HG02588 (cell line): ENCODE measurements around the gene SPATA9.

Source experiments
- ATAC-seq: cut with Tn5 transposase; IDR thresholded peaks from one replicate; pipeline ENCODE4 v1.9.1; 2021; ENCODE audit warnings: mild to moderate bottlenecking, moderate library complexity; ENCODE audit not compliant: unreplicated experiment

SPATA9 gene

DNA sequence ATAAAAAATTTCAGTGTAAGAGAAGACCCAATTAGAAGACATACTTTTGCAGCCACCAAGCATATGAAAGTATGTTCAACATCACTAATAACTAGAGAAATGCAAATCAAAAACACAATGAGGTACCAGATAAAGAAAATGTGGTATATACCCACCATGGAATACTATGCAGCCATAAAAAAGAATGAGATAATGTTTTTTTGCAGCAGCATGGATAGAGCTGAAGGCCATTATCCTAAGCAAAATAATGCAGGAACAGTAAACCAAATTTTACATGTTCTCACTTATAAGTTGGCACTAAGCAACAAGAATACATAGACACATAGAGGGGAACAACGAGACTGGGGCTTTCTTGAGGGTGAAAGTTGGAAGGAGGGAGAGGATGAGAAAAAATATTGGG lies 6.9 kb upstream of the SPATA9 start:
- ATAC-seq: no peak

DNA sequence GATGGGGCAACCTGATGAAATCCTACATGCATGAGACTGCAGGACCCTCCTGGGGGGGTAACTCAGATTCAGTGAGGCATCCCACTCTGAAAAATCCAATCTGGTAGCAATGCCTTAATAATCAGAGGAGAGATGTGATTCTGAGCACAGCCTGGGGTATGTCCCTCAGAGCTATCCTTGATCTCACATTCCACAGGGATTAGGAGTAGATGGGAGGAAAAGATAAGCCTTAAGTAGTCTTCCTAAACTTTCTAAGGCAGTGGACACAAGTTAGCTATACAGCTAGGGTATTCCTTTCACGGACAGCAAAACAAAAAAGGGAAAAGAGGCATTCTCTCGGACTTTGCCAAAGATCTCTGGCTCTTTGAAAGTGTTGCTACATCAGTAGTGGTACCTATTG lies 3.9 kb upstream of the SPATA9 start:
- no peak for ATAC-seq

DNA sequence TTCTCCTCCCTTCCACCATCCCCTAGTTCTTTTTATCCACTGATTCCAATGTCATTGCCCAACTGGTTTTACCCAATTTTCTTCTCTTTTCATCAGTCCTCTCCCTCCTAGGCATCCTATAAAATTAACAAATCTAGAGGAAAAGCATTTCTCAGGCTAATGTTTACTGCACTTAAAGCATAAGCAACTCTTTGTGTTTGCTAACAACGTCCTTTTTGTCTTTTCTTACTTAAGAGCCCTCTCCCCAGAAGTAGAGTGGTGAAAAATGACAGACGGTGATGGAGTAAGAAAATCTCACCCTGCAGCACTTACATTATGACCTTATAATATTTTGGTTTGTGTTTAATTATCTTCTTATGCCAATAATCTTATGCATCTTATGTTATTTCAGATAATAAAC lies 1.6 kb upstream of the SPATA9 start:
- no peak for ATAC-seq

DNA sequence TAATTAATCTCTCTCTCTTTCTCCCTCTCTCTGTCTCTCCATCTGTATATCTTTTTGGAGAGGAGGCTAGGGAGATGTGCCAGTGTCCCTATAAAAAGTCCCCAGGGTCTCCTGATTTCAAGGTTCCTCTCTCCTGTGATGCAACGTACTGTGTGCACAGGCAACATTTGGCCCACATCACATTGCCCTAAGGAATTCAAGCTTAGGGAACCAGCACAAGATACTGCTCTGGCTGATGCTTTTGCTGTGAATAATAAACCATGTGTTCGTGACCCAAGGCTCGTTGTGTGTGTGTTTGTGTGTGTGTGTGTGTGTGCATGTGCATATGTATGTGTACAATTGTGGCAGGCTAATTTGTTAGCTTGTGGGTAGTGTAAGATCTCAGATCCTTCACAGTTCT lies 9.7 kb downstream of the SPATA9 start:
- ATAC-seq: no peak

DNA sequence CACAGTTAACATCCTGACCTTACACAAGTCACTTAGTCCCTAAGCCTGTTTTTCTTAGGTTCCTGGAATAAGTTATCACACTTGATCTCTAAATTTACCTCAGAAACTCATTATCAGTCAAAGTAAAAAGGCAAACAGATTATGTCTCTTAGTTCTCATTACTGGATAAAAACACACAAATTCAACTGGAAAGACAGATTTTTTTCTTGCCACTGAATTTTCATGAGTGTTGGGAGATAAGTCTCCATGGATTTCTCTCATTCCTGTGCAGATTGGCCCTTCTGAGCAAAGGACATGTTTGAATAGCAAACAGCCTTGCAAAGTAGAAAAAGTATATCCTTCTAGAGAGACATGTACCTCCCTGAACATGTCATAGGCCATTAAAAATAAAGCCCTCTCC lies 10.2 kb downstream of the SPATA9 start:
- no peak for ATAC-seq

DNA sequence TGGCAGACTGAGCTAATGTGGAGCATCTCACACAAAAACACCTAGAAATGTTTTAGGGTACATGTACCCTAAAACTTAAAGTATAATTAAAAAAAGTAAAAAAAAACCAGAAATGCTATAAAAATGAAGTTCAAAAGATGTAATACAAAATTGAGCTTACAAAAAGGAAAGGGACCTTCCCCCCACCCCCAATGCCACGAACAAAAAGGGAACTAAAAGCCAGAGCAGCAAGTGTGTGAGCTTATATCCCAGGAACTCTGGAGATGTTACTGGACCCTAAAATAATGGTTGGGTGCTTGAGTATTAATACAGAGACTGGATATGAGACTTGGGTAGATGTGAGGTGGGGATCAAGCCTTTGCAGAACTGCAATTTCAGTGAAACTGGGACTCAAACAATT lies 11.0 kb downstream of the SPATA9 start:
- ATAC-seq: no peak

DNA sequence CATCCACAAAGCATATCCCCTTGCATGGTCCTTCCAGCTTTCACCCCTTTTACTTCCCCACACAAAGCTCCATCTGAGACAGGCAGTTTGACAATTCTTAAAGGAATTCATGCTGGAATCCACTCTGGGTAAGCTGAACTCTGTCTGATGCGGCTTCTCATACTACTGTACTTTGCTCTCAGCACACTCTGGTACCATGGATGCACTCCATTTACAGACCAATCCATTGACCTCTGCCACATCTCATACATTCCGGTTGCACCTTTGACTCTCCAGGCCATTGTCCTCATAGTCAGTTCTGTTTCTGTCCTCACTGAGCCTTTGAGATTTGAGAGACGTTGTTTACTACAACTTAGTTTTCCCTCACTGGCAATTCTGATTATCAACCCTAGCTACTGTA lies 12.2 kb downstream of the SPATA9 start:
- no peak for ATAC-seq

DNA sequence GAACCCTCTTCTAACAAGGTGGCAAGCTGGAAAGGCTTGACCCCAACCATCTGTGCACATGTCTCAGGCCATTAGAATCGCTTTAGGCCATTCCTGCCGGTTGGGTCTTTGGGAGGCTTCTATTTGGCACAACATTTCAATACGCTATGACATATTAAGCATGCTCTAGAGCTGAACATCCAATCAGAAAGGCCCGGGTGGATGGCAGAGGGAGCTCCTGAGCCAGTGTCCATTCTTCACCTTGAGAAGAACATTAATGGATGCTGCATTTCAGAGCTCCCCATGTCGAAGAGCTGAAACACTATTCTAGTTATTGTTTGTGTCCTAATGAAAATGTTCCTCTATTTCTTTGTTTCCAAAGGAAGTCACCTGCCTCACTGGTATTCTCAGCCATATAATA lies 12.8 kb downstream of the SPATA9 start:
- ATAC-seq: no peak

DNA sequence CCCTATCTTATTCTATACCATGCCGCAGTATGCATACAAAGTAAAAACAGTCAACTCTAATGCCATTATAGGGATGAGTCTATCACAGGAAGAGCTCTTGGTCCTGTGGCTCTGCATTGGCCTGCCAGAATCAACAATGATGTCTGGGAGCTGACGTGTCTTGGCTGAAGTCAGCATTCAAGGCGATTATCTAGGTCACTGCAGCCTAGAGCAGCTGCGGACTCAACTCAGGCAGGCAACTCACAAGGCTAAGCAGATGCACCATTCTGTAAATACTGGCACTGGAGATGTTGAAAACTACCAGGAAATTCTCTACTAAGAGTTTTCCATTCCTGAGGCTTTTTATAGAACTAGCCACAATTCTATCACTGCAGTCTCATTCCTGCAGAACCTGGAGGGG lies 13.3 kb downstream of the SPATA9 start:
- ATAC-seq: no peak

DNA sequence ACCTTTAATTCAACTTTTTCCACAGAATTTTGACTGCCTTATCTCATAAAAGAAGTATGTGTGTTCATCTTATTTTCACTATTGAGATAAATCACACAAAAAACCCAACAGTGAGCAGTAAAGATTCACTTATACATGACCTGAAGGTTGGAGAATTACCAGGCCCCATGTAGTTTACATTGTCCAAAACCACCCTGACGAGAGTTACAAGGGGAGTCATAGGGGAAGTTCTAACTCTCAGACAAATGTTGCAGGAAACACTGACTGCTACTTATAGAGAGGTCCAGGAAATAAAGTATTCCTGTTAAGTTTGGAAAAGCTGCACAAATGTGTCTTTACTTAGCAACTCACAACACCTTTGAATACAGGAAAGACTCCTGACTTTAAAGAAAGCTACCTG lies 14.1 kb downstream of the SPATA9 start:
- ATAC-seq: no peak

DNA sequence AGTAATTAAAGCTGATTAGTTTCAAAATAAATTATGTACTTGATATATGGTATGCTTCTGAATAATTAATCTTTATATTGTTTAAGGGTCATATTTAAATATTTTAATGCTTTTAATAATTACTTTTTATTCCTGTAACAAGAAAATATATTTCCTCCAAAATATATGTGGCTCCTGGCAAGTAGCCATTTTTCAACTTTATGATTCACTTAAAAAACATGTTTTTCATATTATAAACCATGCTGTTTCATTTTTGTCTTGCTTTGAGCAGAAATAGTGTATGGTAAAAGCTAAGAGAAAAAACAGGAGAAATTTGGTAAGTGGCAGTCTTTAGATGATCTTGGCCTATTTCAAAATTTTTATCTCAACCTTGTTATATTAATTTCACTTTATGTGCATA lies 14.6 kb downstream of the SPATA9 start:
- no peak for ATAC-seq

DNA sequence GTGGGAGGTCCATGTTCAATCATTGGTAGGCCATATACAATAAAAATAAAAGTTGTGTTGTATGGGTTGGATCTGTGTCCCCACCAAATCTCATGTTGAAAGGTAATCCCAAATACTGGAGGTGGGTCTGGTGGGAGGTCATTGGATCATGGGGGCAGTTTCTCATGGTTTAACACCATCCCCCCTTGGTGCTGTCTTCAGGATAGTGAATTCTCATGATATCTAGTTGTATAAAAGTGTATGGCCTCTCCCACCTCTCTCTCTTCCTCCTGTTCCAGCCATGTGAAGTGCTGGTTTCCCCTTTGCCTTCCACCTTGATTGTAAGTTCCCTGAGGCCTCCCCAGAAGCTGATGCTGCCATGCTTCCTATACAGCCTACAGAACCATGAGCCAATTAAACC lies 15.1 kb downstream of the SPATA9 start:
- ATAC-seq: no peak

DNA sequence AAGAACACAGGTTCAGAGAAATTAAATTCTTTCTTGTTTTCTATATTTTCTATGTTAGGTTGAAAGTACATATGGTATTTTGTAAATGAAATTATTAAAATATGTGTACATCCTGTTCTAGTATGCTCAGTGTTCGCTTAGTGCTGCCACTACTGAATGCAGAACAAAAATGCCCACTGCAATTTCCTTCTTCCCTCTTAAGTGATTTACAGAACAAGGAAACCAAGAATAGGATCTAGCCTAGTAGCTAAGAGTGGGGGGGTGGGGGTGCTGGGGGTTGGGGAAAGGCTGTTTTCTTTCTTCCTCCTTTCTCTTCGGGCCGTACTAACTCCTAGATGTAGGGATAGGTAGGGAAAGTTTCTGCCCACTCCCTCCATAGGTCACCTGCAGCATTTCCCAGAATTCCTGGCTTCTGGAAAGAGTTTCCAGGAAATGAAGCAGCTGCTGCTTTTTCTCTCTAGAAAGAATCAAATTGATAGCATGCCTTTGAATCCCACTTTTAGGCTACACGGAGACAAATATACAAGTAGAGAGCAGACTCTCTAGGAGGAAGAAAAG lies 15.7 kb downstream of the SPATA9 start:
- ATAC-seq: no peak

DNA sequence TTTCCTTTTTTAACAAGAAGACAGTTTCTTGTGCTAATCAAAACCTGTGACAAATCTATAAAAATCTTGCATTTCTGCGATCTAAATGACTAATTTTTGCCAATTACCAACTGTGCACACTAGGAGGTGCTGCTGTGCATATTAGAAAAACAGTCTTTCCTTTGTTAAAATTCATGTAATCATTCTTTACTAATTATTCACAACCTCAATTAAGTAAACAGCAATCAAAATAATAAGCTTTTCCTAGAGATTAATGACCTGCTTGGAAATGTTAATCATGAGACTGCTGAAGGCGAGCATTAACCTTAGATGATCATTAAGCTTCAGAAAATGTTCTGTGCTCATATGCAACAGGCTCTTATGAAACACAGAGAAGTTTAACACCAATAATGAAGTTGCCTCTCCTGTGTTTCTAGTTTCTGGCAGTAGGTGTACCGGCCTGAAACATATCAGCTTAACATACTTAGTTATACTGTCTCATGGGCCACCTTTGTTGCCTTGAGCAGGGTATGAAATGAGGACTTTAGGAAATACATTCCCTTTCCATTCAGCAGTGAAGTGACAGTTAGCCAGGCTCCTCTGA lies 18.5 kb downstream of the SPATA9 start:
- ATAC-seq: no peak

DNA sequence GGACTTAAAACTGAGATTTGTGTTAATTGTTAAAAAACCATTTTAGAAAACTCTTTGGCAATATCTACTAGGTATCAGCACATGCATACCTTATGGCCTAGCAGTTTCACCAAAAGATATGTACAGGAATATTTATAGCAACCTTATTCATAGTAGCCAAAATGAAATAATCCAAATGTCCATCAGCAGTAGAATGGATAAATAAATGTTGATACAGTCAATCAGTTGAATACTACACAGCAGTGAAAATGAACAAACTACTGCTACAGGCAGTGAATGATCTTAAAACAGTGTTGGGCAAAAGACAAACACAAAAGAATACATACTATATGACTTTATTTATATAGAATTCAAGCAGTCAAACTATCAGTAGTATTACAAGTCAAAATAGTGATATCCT lies 19.8 kb downstream of the SPATA9 start:
- ATAC-seq: no peak

DNA sequence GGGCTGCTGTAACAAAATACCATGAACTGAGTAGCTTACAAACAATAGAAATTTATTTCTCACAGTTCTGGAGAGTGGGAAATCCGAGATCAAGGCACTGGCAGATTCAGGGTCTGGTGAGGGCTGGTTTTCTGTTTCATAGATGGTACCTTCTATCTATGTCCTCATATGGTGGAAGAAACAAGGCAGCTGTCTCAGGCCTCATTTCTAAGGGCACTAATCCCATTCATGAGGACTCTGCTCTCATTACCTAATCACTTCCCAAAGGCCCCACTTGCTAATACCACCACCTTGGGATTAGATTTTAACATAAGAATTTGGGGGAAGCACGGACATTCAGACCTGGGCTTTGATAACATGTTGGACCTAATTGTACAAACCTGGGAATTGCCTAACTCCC lies 22.7 kb downstream of the SPATA9 start:
- ATAC-seq: no peak

DNA sequence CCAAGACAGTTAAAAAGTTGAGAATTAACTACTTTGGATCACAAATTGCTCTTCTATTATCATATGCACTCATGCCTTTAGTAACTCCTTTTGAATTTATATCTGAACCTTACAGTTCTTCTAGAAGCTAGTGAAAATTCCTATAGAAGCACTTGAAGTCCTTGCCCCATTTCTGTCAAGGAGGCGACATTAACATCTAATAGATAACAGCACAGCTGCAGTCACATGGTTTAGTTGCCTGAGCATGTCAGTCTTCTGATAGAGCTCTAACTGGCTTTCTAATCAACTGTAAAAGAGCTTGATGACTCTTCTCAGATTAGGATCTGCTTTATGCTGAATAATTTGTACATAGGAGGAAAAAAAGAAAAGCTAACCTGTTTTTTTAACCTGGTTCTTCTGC lies 27.2 kb downstream of the SPATA9 start:
- ATAC-seq: no peak

DNA sequence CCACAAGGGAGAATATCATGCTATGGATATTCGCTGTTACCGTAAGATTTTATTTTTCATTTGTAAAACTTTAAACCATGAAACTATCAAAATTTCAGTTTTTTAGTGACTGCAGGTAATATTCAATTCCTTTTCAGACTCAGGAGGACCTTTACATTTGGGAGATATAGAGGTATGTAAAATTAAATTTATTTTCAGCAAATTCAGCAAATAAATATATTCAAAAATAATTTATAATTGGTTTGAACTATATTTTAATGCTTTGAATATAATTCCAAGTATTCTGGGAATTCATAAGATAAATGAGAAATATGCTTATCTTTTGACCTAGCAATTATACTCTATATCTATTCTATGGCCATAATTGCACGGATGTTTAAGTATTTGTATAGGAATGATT lies 28.6 kb downstream of the SPATA9 start:
- no peak for ATAC-seq

DNA sequence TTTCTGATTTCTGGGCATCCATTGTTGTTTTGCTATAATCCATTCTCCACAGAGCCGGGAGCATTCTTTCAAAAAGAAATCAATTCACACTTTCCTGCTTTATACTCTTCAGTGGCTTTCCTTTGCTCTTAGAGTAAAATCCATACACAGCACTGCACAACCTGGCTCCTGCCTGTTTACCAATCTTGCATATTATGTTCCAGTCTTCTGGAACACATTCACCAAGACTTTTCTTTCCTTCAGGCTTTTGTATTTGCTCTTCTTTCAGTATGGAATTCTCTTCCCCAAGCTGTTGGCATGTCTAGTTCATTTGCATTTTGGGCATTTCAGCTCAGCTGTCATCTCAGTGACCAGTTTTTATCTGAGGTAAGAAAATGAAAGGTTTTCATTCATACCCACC lies 29.9 kb downstream of the SPATA9 start:
- ATAC-seq: no peak

DNA sequence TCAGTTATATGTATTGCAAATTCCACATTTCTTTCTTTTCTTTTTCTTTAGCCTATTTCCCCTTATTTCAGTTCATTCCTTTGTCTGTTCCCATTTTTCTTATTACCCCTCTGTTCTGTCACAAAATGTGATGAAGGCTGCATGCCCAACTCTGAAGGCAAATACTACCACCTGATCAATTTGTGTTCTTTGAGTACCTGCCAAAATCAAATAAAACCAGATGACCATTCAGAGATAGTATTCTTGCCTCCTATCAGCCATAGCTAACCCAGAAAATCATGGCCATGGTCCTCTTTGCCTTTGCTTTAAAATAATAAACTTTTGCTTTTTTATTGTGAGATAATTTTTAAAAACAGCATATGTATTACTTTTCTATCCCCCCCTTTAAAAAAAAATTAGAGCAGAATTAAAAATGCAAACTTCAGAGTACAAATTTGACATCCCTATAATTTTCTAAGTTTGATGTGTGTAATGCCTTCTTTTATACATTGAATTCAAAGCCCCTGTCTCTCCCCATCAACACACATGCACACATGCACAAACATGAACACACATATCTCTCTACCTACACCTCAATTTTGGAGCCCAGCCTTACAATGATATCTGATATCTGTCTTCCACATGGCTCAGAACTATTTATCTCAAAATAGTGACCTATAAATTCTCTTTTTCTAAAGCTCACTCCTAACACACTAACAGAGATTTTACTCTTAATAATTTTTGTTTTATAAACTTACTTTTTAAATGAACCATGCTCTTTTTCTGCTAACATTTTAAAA lies 32.8 kb downstream of the SPATA9 start:
- no peak for ATAC-seq

DNA sequence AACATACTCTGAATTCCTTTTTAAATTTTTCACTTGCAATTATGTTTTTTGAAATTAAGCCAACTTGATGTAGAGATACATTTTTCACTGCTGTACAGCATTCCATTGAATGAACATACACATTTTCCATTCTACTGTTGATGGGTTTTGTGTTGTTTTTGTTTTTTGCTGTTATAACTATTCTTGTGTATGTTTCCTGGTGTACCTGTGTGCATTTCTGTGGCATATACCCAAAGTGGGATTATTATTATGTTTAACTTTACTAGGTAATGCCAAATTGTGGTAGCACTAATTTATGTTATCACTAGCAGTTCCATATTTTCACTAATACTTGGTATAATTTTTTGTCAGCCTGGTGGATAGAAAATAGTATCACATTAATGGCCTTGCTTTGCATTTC lies 33.5 kb downstream of the SPATA9 start:
- ATAC-seq: no peak
